Measurements from ENCODE around the gene KRT26. TPM values are rescaled to one million over a fixed set of nuclear protein-coding genes. Genes with fewer than 3 reads are reported as not detected.

KRT26 gene
- total RNA-seq, 2 experiments from 2014 or later = not detected

Other genes starting within 250 kb of the KRT26 start
- 100 to 1,000 TPM; 281 to 323 TPM for gene CCR7, start 206.7 kb downstream of the KRT26 start, total RNA-seq
- 100 to 1,000 TPM; 110 to 117 TPM for gene SMARCE1, start 124.4 kb downstream of the KRT26 start, total RNA-seq
- gene KRT222, start 107.0 kb downstream of the KRT26 start, total RNA-seq = not detected
- gene KRT24, start 68.4 kb downstream of the KRT26 start, total RNA-seq = not detected
- not detected for gene KRT25, start 16.9 kb downstream of the KRT26 start, total RNA-seq
- not detected for gene KRT27, start 10.3 kb upstream of the KRT26 start, total RNA-seq
- not detected for gene KRT28, start 27.8 kb upstream of the KRT26 start, total RNA-seq
- 10 to 100 TPM; 21.0 to 22.9 TPM for gene KRT10, start 50.4 kb upstream of the KRT26 start, total RNA-seq
- gene KRT12, start 95.0 kb upstream of the KRT26 start, total RNA-seq = not detected
- gene KRT20, start 113.0 kb upstream of the KRT26 start, total RNA-seq = not detected
- not detected for gene KRT23, start 165.4 kb upstream of the KRT26 start, total RNA-seq
- gene KRT39, start 194.7 kb upstream of the KRT26 start, total RNA-seq = not detected
- gene KRT40, start 212.1 kb upstream of the KRT26 start, total RNA-seq = not detected
- not detected for gene KRTAP3-3, start 222.0 kb upstream of the KRT26 start, total RNA-seq
- gene KRTAP3-2, start 227.7 kb upstream of the KRT26 start, total RNA-seq = not detected
- gene KRTAP3-1, start 236.9 kb upstream of the KRT26 start, total RNA-seq = not detected

Data from activated CD4-positive, alpha-beta T cell treated with anti-CD3 and anti-CD28 coated beads, Interleukin-2, amount 10 ng/mL, durations not matched to agents 7 days and 5 days (primary cell).